G401.6 (cell line): ENCODE results near the gene CRACR2B.

Experiments used
- FAIRE-seq: peaks from 2 replicates; lab custom pipeline; 2012; peaks lifted over from hg19 to GRCh38; lab: Jason Lieb, UNC

Gene CRACR2B

GRCh38 chr11:854601-855329 is 27.0 kb downstream of the CRACR2B start:
- FAIRE-seq = no peak

DNA sequence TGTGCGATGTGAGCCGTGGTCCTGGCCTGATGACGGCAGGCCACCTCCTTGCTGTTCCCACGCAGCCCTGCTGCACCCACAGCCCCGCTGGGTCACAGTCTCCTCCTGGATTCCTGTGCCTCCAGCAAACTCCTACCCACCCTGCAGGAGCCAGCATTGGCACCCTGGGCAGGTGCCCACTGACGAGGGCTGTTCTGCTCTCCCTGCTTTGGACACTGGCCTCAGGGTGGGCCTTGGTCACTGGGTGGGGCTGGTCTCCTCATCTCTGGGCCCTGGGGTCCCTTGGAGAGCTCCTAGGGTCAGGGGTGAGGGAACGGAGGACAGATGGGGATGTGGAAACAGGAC is 27.6 kb downstream of the CRACR2B start:
- no peak for FAIRE-seq

GRCh38 chr11:855796-856195 is 28.1 kb downstream of the CRACR2B start:
- FAIRE-seq = no peak

DNA sequence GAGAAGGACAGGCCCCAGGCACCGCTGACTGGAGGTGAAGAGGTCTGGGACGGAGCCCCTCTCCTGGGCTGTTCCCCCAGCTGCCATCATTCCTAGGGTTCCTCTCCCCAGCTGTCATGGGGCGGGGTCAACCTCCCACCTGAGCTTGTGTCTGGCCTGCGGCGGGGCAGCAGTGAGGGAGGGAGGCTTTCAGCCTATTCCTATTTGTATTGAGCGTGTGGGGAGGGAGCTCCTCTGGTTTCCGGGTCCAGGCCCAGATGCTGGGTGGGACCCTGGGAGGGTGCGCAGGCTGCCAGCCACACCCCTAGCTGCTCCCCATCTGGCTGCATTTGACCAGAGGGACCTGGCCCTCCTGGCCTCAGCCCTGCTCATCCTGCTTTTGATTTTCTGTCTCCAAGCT is 28.7 kb downstream of the CRACR2B start:
- no peak for FAIRE-seq

- FAIRE-seq = no peak
Observed at GRCh38 chr11:858053-858761, 30.5 kb downstream of the CRACR2B start.

DNA sequence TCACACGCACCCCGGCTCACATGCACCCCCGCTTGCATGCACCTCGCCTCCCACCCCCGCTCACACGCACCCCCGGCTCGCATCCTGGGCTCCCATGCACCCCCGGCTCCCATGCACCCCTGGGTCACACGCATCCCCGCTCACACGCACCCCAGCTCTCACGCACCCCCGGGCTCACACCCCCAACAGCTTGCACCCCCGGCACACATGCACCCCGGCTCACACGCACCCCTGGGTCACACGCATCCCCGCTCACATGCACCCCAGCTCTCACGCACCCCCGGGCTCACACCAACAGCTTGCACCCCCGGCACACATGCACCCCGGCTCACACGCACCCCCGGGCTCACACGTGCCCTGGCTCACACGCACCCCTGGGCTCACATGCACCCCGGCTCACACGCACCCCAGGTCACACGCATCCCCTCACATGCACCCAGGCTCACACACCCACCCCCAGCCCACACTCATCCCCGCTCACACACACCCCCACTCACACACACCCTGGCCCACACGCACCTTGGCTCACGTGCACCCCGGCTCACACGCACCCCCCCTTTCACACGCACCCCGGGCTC is 31.1 kb downstream of the CRACR2B start:
- FAIRE-seq = no peak

DNA sequence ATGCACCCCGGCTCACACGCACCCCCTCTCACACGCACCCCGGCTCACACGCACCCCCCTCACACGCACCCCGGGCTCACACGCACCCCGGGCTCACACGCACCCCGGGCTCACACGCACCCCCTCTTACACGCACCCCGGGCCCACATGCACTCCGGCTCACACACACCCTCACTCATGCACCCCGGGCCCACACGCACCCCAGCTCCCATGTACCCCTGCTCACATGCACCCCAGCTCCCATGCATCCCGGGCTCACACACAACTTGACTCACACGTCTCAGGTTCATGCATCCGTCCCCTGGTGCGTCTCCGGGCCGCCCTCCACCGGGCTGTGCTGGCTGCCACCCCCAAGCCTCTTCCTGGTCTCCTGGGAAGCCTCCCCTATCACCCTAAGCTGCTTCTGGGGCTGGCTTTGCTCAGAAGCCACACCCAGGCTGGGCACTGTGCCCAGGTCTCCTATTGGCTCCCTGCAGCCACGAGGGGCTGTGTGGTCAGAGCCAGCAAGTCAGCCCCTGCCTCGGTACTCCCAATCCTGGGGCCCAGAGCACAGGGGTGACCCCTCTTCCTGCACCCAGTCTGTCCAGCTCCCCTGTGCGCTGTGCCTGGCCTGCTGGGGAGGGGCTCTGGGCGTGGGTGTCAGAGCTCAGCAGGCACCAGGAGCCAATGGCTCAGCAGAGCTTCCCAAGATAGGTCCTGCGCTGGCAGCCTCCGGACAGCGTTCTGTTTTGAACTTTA is 31.8 kb downstream of the CRACR2B start:
- peak; percentile 81 for FAIRE-seq

DNA sequence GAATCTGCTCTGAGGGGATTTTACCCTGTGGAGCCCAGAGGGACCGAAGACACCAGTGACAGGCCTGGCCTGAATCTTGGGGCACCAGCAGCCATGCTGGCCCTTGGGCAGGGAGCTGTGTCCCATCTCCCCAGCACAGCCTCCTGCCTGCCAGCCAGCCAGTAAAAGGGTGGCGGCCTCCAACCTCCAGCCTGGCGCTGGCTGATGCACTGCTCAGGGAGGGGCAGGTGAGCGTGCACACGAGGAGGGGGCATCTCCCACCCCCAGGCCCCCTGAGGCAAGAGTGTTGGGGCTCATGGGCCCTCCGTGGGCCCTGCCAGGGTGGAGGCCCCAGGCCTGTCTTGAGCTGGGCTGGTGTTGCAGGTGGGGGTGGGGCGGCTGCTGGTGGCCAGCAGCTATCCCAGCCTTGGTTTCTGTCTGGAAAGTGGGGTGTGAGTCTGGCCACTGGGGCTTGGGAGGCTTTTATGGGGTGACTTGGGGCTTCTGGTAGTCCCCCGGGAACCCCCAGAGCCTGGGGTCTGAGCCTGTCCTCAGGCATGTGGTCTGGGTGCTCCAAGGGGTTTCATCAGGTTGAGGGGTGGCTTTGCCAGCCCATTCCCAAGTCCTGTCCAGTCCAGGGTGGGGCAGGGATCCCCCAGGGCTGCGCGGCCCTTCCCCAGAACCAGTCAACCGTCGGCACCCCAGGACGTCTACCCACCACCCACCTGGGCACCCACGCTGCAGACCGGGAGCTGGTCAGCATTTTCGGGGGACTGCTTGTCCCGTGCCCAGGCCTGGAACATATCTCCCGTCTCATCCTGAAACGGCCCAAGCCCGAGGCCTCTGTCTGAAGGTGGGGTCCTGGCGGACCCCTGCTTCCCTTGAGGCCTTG is 32.8 kb downstream of the CRACR2B start:
- no peak for FAIRE-seq

- FAIRE-seq = no peak
Observed at GRCh38 chr11:861105-861479, 33.4 kb downstream of the CRACR2B start.

DNA sequence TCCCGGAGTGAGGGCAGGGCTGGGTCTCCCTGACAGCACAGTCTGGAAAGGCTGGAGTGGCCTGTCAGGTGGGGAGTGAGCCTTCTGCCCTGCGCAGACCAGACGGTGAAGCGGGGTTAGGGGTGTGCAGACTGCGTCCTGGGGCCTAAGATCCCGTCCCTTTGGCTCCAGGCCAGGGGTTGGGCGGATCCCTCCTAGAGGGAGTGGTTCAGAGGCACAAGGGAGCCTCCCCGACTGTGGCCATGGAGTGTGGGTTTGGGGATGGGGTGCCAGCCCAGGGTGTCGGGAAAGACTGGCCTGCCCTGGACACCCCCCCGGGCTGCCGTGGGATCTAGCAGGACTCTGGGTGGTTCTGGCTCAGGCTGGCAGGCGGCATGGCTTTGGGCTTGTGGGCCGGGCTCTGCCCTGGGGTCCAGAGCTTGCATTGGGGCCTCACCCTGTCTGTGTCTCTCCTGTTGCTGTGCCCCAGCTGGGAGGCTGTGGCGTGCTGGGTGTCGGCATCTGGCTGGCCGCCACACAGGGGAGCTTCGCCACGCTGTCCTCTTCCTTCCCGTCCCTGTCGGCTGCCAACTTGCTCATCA is 34.5 kb downstream of the CRACR2B start:
- peak; percentile 72 for FAIRE-seq

DNA sequence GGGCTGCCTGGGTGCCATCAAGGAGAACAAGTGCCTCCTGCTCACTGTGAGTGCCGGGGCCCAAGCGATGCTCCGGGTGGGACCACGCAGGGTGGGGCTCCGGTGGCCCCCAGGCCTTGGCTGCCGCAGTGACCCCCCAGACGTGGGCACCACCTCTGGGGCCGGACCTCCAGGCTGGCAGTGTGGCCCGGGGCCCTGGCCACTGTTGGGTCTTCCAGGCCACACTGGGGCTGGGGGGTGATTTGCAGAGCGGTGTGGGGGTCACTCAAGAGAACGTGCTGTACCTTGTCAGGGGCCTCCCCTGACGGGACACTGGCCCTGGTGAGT is 34.9 kb downstream of the CRACR2B start:
- no peak for FAIRE-seq

DNA sequence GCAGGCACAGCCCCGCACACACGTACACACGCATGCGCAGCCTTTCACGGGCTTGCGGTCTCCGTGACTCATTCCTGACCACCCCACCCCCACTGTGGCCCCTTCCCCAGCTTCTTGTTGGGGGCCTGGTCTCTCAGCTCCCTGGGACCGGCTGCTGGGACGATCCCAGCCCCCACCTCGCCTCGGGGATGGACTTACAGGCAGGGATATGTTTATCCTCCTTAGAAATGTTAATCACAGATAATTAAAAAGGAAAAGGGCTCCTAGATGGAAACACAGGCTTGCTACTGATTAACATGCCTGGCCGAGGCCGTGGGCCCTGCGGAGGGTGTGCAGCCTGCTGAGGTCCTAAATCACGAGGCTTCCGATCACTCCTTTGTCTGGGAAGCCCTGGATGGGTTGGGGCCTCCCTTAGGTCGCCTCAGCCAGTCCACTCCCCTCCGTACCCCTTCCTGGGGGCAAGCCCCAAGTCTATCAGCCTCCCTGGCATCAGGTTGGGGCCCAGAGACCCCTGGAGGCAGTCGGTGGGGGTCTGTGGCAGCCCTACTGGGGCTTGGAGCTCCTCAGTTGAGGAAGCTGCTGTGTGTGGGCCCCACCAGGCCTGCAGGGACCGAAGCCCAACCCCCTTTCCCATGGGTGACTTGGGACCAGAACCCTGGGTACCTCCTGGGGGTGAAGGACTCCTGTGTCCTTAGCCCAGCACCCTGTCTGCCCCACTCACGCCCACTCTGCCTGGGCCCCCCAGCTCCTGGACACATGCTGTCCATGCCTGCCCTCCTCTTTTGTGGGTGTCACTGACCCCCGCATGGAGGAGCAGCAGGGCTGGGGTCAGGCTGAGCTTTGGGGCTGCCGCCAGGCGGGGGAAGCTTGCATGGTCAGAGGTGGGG is 35.5 kb downstream of the CRACR2B start:
- peak; percentile 52 for FAIRE-seq

- FAIRE-seq = no peak
Observed at GRCh38 chr11:863910-864827, 36.5 kb downstream of the CRACR2B start.

DNA sequence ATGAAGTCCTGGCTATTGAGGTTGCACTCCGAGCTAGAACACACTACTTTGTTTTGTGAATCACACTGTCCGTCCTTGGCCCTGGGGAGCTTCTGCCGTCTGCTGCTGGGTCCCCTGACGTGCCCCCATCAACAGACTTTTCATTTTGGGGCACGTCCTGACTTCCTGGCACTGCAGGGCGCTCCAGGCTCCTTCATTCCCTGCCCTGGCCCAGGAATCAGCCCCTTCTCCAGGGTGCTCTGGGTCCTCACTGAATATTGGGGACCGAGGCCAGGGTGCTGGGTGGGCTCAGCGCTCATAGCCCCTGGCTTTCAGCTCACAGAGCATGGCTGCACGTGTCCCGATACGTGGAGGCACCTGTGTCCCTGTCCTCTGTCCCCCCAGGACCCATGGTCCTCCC is 37.2 kb downstream of the CRACR2B start:
- no peak for FAIRE-seq

- FAIRE-seq = no peak
Observed at GRCh38 chr11:865462-866430, 38.0 kb downstream of the CRACR2B start.

DNA sequence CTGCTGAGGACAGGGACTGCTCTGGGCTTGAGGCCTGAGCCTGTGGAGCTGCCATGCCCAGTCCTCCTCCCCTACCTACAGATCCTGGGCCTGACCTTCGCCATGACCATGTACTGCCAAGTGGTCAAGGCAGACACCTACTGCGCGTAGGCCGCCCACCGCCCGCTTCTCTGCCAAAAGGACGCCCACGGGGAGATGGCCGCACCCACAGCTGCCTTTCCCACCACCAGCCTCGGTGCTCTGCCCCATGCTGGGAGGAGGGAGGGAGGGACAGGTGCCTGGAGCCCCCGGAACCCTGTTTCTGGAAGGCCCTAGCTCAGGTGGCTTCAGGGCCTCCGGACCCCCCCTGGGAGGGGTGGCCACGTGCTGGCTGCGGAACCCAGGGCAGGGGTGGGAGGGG is 38.8 kb downstream of the CRACR2B start:
- FAIRE-seq = no peak

GRCh38 chr11:867856-868358 is 40.2 kb downstream of the CRACR2B start:
- no peak for FAIRE-seq

DNA sequence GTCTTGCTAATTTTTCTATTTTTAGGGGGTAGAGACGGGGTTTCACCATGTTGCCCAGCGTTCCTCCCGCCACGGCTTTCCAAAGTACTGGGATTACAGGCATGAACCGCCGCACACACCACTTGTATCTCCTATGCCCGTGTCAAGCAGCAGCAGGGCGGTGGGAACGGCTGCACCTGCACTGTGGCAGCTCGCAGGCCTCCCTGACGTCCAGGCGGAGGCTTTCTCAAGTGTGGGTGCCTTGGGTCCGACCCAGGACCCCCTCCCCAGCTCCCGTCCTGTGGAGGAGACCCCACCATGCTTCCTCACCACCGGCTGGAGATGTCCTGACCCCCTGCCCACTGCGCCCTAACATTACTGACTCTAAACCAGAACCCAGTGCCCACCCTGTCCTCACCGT is 40.7 kb downstream of the CRACR2B start:
- FAIRE-seq = no peak
